ENCODE measurements around the gene XRN2. TPM values are rescaled to one million over a fixed set of nuclear protein-coding genes. Genes with fewer than 3 reads are reported as not detected.
"Not testable (repeated sequence)": the region's sequence is repeated elsewhere in the genome, so short reads cannot be mapped to it uniquely, and the experiment has no call there.

The XRN2 gene
- total RNA-seq, 1 donor = 125 TPM

DNA sequence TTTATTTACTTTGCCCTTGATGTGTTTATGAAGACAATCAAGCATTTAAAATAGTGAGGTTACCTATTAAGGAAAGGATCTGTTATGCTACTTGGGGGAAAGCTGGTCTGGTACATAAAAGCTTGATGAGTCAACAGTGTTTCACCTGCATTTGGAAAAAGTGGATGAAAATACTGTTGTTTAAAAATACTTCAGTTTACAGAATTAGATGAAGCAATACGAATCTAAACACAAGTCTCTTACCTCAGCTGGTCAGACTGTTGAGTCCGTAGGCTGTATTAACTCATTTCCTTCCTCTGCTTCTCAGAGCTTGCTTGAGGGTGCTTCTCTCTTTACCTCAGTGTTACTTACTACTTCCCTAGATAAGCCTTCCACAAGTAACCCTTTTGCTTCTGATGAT is 58.1 kb downstream of the XRN2 start:
- H3K9me3 ChIP-seq (ENCODE audit: low read depth, low read length) = no peaks in the 10 kb centered on the region
- H3K4me2 ChIP-seq (ENCODE audit: insufficient read depth, low read length) = peak overlapping the region; percentile 46
- no peaks in the 10 kb centered on the region for H3K27me3 ChIP-seq (ENCODE audit: insufficient read depth, low read length)
- no peak for TF ChIP-seq CTCF (IDR thresholded peaks at IDR 0.05; ENCODE audit: extremely low read depth, low read depth, low read length)
- H3K4me1 ChIP-seq (ENCODE audit: insufficient read depth, low read length) = peaks cover 13% of the 10 kb centered on the region
- DNase-seq (ENCODE audit: insufficient read length, low spot score, missing footprints) = no peak
- H3K79me2 ChIP-seq (ENCODE audit: insufficient read depth, low read length) = peaks cover 3% of the 10 kb centered on the region
- no peaks in the 10 kb centered on the region for H4K20me1 ChIP-seq (ENCODE audit: insufficient read depth, low read length)
- no peak overlapping the region for H3K27ac ChIP-seq (ENCODE audit: low read depth, low read length)
- no peak overlapping the region for H3K4me3 ChIP-seq (ENCODE audit: insufficient read depth, low read length)
- H2AFZ ChIP-seq (ENCODE audit: low read length) = no peak overlapping the region
- H3K36me3 ChIP-seq (ENCODE audit: insufficient read depth, low read length) = peaks cover 56% of the 10 kb centered on the region

DNA sequence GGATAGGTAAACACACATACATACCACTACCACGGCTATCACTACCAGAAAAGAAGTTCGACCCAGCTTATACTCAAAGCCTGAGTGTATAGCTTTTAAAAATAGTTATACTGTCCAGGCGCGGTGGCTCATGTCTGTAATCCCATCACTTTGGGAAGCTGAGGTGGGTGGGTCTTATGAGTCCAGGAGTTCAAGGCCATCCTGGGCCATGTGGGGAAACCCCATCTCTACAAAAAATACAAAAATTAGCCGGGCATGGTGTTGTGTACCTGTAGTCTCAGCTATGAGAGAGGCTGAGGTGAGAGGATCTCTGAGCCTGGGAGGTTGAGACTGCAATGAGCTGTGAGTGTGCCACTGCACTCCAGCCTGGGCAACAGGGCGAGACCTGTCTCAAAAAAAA is 61.3 kb downstream of the XRN2 start:
- TF ChIP-seq CTCF (IDR thresholded peaks at IDR 0.05; ENCODE audit: extremely low read depth, low read depth, low read length) = no peak
- H3K4me3 ChIP-seq (ENCODE audit: insufficient read depth, low read length) = no peak overlapping the region
- no peak overlapping the region for H3K27ac ChIP-seq (ENCODE audit: low read depth, low read length)
- H3K9me3 ChIP-seq (ENCODE audit: low read depth, low read length) = no peaks in the 10 kb centered on the region
- peaks cover 51% of the 10 kb centered on the region for H3K36me3 ChIP-seq (ENCODE audit: insufficient read depth, low read length)
- H3K79me2 ChIP-seq (ENCODE audit: insufficient read depth, low read length) = peaks cover 7% of the 10 kb centered on the region
- DNase-seq (ENCODE audit: insufficient read length, low spot score, missing footprints) = no peak
- no peaks in the 10 kb centered on the region for H3K27me3 ChIP-seq (ENCODE audit: insufficient read depth, low read length)
- H2AFZ ChIP-seq (ENCODE audit: low read length) = no peak overlapping the region
- no peaks in the 10 kb centered on the region for H4K20me1 ChIP-seq (ENCODE audit: insufficient read depth, low read length)
- H3K4me2 ChIP-seq (ENCODE audit: insufficient read depth, low read length) = no peak overlapping the region
- H3K4me1 ChIP-seq (ENCODE audit: insufficient read depth, low read length) = peaks cover 13% of the 10 kb centered on the region

DNA sequence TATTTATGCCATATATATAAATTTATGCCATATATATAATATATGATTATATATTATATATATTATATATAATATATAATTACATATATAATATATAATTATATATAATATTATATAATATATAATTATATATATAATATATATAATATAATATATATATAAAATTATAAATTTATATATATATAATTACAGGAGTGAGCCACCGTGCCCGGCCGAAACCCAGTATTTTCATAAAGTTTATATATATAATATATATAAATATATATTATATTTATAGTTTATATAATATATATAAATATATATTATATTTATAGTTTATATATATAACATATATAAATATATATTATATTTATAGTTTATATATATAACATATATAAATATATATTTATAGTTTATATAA is 62.6 kb downstream of the XRN2 start:
- no peak overlapping the region for H3K27ac ChIP-seq (ENCODE audit: low read depth, low read length)
- no peaks in the 10 kb centered on the region for H3K27me3 ChIP-seq (ENCODE audit: insufficient read depth, low read length)
- no peaks in the 10 kb centered on the region for H3K9me3 ChIP-seq (ENCODE audit: low read depth, low read length)
- no peaks in the 10 kb centered on the region for H4K20me1 ChIP-seq (ENCODE audit: insufficient read depth, low read length)
- DNase-seq (ENCODE audit: insufficient read length, low spot score, missing footprints) = no peak
- no peak overlapping the region for H3K4me2 ChIP-seq (ENCODE audit: insufficient read depth, low read length)
- H2AFZ ChIP-seq (ENCODE audit: low read length) = no peak overlapping the region
- peaks cover 4% of the 10 kb centered on the region for H3K4me1 ChIP-seq (ENCODE audit: insufficient read depth, low read length)
- peaks cover 14% of the 10 kb centered on the region for H3K79me2 ChIP-seq (ENCODE audit: insufficient read depth, low read length)
- no peak for TF ChIP-seq CTCF (IDR thresholded peaks at IDR 0.05; ENCODE audit: extremely low read depth, low read depth, low read length)
- peaks cover 51% of the 10 kb centered on the region for H3K36me3 ChIP-seq (ENCODE audit: insufficient read depth, low read length)
- no peak overlapping the region for H3K4me3 ChIP-seq (ENCODE audit: insufficient read depth, low read length)

- H3K4me3 ChIP-seq (ENCODE audit: insufficient read depth, low read length); H3K4me1 ChIP-seq (ENCODE audit: insufficient read depth, low read length); H4K20me1 ChIP-seq (ENCODE audit: insufficient read depth, low read length); DNase-seq (ENCODE audit: insufficient read length, low spot score, missing footprints); H3K4me2 ChIP-seq (ENCODE audit: insufficient read depth, low read length); H3K27ac ChIP-seq (ENCODE audit: low read depth, low read length); H3K9me3 ChIP-seq (ENCODE audit: low read depth, low read length); H2AFZ ChIP-seq (ENCODE audit: low read length); H3K27me3 ChIP-seq (ENCODE audit: insufficient read depth, low read length): not testable (repeated sequence)
- peaks cover 51% of the 10 kb centered on the region for H3K36me3 ChIP-seq (ENCODE audit: insufficient read depth, low read length)
- H3K79me2 ChIP-seq (ENCODE audit: insufficient read depth, low read length) = peaks cover 18% of the 10 kb centered on the region
Measured at GRCh38 chr20:21366273-21366672, 63.1 kb downstream of the XRN2 start.

Data from osteoblast (primary cell).